ENCODE results near the gene NAE1.

- TF ChIP-seq ZMAT4 (CRISPR knock-in tag; IDR thresholded peaks at IDR 0.05) (no peak), CTCF (IDR thresholded peaks at IDR 0.05) (no peak), FOXJ3 (CRISPR knock-in tag; IDR thresholded peaks at IDR 0.05; ENCODE audit: borderline replicate concordance) (no peak), NR2C2 (CRISPR knock-in tag; IDR thresholded peaks at IDR 0.05) (no peak), CREB1 (CRISPR knock-in tag; IDR thresholded peaks at IDR 0.05) (no peak), ZNF219 (CRISPR knock-in tag; IDR thresholded peaks at IDR 0.05; ENCODE audit: borderline replicate concordance) (no peak), USF1 (CRISPR knock-in tag; IDR thresholded peaks at IDR 0.05) (no peak), CBFB (CRISPR knock-in tag; IDR thresholded peaks at IDR 0.05; ENCODE audit: low read depth) (no peak)
- TF ChIP-seq, protein P1, sequence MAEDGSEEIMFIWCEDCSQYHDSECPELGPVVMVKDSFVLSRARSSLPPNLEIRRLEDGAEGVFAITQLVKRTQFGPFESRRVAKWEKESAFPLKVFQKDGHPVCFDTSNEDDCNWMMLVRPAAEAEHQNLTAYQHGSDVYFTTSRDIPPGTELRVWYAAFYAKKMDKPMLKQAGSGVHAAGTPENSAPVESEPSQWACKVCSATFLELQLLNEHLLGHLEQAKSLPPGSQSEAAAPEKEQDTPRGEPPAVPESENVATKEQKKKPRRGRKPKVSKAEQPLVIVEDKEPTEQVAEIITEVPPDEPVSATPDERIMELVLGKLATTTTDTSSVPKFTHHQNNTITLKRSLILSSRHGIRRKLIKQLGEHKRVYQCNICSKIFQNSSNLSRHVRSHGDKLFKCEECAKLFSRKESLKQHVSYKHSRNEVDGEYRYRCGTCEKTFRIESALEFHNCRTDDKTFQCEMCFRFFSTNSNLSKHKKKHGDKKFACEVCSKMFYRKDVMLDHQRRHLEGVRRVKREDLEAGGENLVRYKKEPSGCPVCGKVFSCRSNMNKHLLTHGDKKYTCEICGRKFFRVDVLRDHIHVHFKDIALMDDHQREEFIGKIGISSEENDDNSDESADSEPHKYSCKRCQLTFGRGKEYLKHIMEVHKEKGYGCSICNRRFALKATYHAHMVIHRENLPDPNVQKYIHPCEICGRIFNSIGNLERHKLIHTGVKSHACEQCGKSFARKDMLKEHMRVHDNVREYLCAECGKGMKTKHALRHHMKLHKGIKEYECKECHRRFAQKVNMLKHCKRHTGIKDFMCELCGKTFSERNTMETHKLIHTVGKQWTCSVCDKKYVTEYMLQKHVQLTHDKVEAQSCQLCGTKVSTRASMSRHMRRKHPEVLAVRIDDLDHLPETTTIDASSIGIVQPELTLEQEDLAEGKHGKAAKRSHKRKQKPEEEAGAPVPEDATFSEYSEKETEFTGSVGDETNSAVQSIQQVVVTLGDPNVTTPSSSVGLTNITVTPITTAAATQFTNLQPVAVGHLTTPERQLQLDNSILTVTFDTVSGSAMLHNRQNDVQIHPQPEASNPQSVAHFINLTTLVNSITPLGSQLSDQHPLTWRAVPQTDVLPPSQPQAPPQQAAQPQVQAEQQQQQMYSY (CRISPR knock-in tag; IDR thresholded peaks at IDR 0.05) = no peak
Measured at GRCh38 chr16:66844342-66845079, 13.7 kb upstream of the NAE1 start, which contains the start of gene CA7.
